ENCODE results near the gene NR1I3.

DNA sequence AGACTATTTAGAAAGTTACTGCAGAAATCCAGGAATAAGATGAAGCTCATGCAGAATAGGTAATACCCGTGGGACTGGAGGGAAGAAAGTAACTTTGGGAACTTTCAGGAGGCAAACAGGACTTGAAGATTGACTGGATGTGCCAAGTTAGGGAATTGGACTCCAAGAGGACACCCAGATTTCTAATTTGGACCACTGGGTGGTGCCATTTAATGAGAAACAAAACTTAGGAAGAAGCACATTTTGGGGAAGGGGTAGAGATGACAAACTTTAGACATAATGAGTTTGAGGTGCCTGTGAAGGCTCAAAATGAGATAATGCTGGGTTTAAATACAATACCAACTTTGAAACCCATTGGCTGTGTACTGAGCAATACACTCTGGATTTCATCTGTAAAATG lies 57.4 kb downstream of the NR1I3 start:
- TF ChIP-seq, protein P1, sequence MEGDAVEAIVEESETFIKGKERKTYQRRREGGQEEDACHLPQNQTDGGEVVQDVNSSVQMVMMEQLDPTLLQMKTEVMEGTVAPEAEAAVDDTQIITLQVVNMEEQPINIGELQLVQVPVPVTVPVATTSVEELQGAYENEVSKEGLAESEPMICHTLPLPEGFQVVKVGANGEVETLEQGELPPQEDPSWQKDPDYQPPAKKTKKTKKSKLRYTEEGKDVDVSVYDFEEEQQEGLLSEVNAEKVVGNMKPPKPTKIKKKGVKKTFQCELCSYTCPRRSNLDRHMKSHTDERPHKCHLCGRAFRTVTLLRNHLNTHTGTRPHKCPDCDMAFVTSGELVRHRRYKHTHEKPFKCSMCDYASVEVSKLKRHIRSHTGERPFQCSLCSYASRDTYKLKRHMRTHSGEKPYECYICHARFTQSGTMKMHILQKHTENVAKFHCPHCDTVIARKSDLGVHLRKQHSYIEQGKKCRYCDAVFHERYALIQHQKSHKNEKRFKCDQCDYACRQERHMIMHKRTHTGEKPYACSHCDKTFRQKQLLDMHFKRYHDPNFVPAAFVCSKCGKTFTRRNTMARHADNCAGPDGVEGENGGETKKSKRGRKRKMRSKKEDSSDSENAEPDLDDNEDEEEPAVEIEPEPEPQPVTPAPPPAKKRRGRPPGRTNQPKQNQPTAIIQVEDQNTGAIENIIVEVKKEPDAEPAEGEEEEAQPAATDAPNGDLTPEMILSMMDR (IDR thresholded peaks at IDR 0.05): no peak
- no peak for TF ChIP-seq POLR2A (IDR thresholded peaks at IDR 0.05)

All from lower leg skin (tissue), 3 donors.